RWPE2 (cell line): ENCODE data around the gene VAMP3.
A peak's percentile ranks its signal among the peaks of the same experiment; 100 is the strongest.

Experiments used
- ATAC-seq: fragments of 200-7000 bp; cut with Tn5 transposase; 3 replicates; pipeline ENCODE4 v1.9.1; 2021; ENCODE audit warnings: low read depth
- DNase-seq: peaks from one replicate; pipeline ENCODE4 v3.0.0-alpha.2; 2020; ENCODE audit warnings: low spot score
- H3K27ac ChIP-seq: fragments of 450-650 bp; 2 replicates; pipeline ENCODE4 v1.5.1; 2017; ENCODE audit warnings: mild to moderate bottlenecking; ENCODE audit not compliant: poor library complexity, severe bottlenecking
- H3K27me3 ChIP-seq: fragments of 250-450 bp; sonication (Bioruptor Pico); 2 replicates; pipeline ENCODE4 v1.5.1; 2021; ENCODE audit warnings: mild to moderate bottlenecking, moderate library complexity; ENCODE audit not compliant: insufficient read depth, poor library complexity, severe bottlenecking
- H3K36me3 ChIP-seq: fragments of 250-450 bp; sonication (Bioruptor Pico); 2 replicates; pipeline ENCODE4 v1.5.1; 2020; ENCODE audit warnings: low read depth, mild to moderate bottlenecking, moderate library complexity
- H3K4me1 ChIP-seq: fragments of 250-450 bp; sonication (Bioruptor Pico); 2 replicates; pipeline ENCODE4 v1.5.1; 2021; ENCODE audit warnings: mild to moderate bottlenecking, moderate library complexity; ENCODE audit not compliant: insufficient read depth, poor library complexity, severe bottlenecking
- H3K4me3 ChIP-seq: fragments of 250-450 bp; sonication (Bioruptor Pico); 2 replicates; pipeline ENCODE4 v1.5.1; 2021; ENCODE audit warnings: mild to moderate bottlenecking, moderate library complexity; ENCODE audit not compliant: severe bottlenecking
- H3K9me3 ChIP-seq: fragments of 250-450 bp; sonication (Bioruptor Pico); 2 replicates; pipeline ENCODE4 v1.5.1; 2021; ENCODE audit warnings: mild to moderate bottlenecking, moderate library complexity; ENCODE audit not compliant: severe bottlenecking
- TF ChIP-seq, protein P1 (sequence below): fragments of 450-650 bp; IDR thresholded peaks from one replicate; pipeline ENCODE4 v1.5.1; 2017; ENCODE audit warnings: mild to moderate bottlenecking, moderate library complexity; ENCODE audit not compliant: poor library complexity, severe bottlenecking

VAMP3 gene

DNA sequence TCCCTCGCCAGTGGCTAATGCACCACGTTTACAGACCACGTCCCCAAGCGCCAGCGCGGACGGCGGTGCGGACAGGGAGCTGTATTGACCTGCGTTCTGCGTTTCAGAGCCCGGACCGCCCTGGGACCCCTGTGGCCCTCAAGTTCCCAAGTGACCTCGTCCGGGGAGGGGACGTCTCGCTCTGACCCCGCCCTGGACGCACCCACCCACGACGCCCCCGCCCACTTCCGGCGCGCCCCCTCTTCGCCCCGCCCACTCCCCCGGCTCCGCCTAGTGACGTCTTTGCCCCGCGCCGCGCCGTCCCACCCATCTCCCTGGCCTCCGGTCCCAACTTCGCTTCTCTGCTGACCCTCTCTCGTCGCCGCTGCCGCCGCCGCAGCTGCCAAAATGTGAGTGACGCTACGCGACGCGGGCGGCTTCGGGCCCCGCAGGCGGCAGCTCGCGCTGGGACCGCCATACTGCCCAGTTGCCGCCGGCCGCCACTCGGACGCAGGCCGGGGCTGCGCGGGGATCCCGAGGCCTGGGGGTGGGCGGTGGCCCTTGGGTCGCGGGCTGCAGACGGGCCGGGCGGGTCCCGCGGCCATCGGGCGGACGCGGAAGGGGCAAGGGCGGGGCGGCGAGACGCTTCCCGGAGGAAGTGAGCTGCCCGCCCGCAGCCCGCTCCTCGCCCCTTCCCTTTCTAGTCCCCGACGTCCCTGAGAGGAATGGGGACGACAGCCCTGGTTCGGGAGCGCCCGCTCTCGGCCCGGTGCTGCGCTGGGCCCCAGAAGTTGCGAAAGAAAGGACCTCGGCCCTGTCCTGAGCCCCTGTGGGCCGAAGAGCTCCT lies at the start of gene VAMP3:
TSS of gene VAMP3 (plus strand) at position 300 of the 826 bp plus-strand sequence. CDS start at position 388, 88 bp downstream.
- Histone ChIP-seq H3K36me3 (peaks cover 30% of the 10 kb centered on the region), H3K4me1 (no peaks in the 10 kb centered on the region), H3K27ac (peak within 1 kb of the TSS; percentile 68), H3K9me3 (no peaks in the 10 kb centered on the region), H3K4me3 (peak within 1 kb of the TSS; percentile 97), H3K27me3 (no peaks in the 10 kb centered on the region)
- ATAC-seq = peak; percentile 82
- peak; percentile 80 for DNase-seq
- TF ChIP-seq, protein P1, sequence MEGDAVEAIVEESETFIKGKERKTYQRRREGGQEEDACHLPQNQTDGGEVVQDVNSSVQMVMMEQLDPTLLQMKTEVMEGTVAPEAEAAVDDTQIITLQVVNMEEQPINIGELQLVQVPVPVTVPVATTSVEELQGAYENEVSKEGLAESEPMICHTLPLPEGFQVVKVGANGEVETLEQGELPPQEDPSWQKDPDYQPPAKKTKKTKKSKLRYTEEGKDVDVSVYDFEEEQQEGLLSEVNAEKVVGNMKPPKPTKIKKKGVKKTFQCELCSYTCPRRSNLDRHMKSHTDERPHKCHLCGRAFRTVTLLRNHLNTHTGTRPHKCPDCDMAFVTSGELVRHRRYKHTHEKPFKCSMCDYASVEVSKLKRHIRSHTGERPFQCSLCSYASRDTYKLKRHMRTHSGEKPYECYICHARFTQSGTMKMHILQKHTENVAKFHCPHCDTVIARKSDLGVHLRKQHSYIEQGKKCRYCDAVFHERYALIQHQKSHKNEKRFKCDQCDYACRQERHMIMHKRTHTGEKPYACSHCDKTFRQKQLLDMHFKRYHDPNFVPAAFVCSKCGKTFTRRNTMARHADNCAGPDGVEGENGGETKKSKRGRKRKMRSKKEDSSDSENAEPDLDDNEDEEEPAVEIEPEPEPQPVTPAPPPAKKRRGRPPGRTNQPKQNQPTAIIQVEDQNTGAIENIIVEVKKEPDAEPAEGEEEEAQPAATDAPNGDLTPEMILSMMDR = no peak

DNA sequence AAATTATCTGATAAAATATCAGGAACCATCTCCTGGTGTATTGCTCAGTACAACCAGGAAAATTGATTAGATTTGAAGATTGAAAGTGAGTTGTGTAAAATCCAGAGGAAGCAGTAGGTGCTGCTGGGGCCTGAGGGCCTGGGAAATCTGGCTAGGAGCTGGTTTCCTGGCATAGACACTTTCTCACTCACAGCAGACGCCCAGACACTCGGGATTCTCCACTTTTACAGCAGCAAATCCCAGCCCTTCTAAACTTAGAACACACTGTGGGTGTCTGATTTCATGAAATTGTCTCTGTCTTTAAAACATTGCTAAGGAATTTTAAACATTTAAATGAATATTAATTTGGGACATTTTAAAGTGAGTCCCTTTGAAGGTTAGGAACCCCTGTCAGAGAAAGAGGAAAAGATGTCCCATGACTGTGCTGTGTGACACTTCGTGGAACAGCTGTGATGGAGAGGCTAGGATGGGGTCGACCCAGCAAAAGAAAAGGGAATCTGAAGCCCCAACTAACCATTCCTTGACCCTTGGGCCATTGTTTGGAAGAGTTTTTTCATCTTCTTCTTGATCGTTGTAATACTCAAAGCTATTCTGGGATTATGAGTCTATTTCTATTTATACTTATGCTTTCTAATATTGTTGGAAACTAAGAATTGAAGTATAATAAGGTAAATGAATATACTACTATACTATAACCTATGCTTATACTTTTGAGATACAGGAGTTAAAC lies 49.0 kb upstream of the VAMP3 start:
- DNase-seq (no peak), ATAC-seq (no peak)
- H3K4me1 ChIP-seq = no peaks in the 10 kb centered on the region
- no peaks in the 10 kb centered on the region for H3K27me3 ChIP-seq
- no peak overlapping the region for H3K27ac ChIP-seq
- no peaks in the 10 kb centered on the region for H3K9me3 ChIP-seq
- TF ChIP-seq, protein P1 = no peak
- H3K4me3 ChIP-seq = no peak overlapping the region
- H3K36me3 ChIP-seq = no peaks in the 10 kb centered on the region

DNA sequence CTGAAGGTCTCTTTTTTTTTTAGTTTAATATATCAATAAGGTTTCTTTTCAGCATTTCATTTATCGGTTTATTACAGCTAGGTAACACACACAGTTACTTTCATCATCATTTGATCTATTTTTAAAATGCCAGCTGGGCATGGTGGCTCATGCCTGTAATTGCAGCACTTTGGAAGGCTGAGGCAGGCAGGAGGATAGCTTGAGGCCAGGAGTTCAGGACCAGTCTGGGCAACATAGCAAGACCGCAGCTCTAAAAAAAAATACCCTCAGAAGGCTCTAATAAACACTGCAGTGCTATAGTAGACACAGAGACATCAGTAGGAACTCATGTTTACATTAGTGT lies 48.5 kb upstream of the VAMP3 start:
- no peak overlapping the region for H3K4me3 ChIP-seq
- TF ChIP-seq, protein P1 = no peak
- DNase-seq (no peak), ATAC-seq (no peak)
- no peaks in the 10 kb centered on the region for H3K9me3 ChIP-seq
- H3K4me1 ChIP-seq = no peaks in the 10 kb centered on the region
- H3K27me3 ChIP-seq = no peaks in the 10 kb centered on the region
- H3K36me3 ChIP-seq = no peaks in the 10 kb centered on the region
- H3K27ac ChIP-seq = no peak overlapping the region

DNA sequence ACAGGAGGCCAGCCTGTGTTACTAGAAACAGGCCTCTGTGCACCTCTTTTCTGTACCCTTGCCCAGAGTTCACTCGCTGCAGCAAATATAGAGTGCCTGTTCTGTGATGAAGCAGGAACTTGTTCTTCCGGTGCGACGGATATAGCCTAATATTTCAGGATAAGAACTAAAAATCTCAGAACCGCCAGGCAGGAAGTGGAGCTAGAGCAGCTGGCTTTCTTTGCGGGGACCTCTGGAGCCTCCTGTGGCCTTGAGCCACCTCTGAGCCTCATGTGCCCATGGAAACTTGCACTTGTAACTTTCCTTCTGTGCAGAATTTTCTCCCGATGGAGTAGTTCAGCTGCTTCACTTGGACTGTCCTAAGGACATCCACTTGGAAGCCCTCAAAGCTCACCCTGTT lies 44.5 kb upstream of the VAMP3 start:
- H3K4me1 ChIP-seq = no peaks in the 10 kb centered on the region
- H3K27ac ChIP-seq = no peak overlapping the region
- DNase-seq = no peak
- H3K27me3 ChIP-seq = no peaks in the 10 kb centered on the region
- H3K36me3 ChIP-seq = no peaks in the 10 kb centered on the region
- no peaks in the 10 kb centered on the region for H3K9me3 ChIP-seq
- TF ChIP-seq, protein P1 = no peak
- H3K4me3 ChIP-seq = no peak overlapping the region
- ATAC-seq = no peak
